OCI-LY7 (cell line): ENCODE results near the gene ZNF778.

Experiments
- CTCF ChIP-seq: fragments of 200-600 bp; sonication (generic); conservative IDR thresholded peaks from 2 replicates; pipeline ENCODE4 v1.5.1; 2014; ENCODE audit warnings: mild to moderate bottlenecking, antibody characterized with exemption, low read length, moderate library complexity, mixed read lengths
- EZH2phosphoT487 ChIP-seq: fragments of 200-600 bp; sonication (generic); IDR thresholded peaks from 2 replicates; pipeline ENCODE4 v1.6.1; 2018; ENCODE audit warnings: low read depth, borderline replicate concordance, mild to moderate bottlenecking, mixed run types, antibody characterized with exemption, low read length, moderate library complexity, mixed read lengths

GRCh38 chr16:89183975-89184676 lies 33.4 kb upstream of the ZNF778 start:
- TF ChIP-seq CTCF (no peak), EZH2phosphoT487 (no peak)
